NCI-H2171 treated with DMSO at 0.1 percent for 48 hours (cell line): ENCODE measurements around the gene AGPAT4.
"Not testable (repeated sequence)": the region's sequence is repeated elsewhere in the genome, so short reads cannot be mapped to it uniquely, and the experiment has no call there.

Source experiments
- DNase-seq: peaks from one replicate; lab custom pipeline; 2025; lab: John Stamatoyannopoulos, UW

Gene AGPAT4

DNA sequence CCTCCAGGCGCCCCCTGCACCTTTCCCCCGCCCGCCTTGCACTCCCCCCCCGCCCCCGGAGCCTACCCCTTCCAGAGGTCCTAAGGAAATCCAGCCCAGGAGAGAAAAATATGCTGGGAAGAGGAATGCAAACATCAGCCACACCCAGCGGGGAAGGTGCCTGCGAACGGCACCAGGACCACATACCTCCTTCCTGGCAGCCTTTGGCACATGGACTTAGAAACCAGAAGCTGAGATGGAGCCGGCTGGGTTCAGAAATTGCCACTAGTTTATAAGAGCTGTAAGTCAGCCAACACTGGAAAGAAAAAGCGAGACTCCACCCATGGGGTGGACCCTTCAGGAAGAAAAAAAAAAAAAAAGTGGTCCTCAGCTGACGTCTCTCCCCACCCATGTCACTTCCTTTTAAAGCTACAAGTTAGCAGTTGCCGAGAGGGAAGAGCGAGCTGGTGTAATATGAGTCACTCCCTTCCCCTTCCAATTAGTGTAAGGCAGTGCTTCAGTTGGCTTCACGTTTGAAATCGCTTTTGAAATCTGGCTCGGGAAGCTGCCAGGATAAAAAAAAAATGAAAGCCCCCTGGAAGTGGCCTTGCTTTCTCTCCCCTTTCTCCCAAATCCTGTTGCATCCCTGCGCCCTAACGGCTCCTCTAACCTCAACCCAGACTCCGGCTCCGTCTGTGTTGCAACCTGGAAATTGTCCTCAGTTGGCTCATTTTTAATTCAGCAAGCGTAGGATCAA lies at the start of gene AGPAT4:
Gene AGPAT4 (minus strand): TSS at position 310 of the 736 bp plus-strand sequence. CDS start 41,848 bp downstream, outside the sequence.
- peak; percentile 99 for DNase-seq

DNA sequence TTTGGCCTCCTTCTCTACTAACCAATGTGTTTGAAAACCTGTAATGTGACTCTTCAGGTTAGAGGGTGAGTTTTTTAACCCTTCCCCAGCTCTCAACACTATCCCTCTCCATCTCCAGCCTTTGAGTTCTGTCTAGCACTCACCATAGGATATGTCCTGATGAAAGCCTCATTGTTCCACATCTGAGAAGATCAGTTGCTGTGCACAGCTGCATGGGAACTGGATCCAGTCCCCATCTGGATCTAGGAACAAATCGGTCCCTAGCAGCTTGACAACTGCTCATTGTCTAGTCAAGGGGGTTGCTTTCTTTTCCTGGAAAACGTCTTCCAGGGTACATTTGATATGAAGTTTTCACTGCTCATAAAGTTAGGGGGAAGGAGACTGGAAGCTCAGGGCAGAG lies 45.4 kb upstream of the AGPAT4 start:
- no peak for DNase-seq

DNA sequence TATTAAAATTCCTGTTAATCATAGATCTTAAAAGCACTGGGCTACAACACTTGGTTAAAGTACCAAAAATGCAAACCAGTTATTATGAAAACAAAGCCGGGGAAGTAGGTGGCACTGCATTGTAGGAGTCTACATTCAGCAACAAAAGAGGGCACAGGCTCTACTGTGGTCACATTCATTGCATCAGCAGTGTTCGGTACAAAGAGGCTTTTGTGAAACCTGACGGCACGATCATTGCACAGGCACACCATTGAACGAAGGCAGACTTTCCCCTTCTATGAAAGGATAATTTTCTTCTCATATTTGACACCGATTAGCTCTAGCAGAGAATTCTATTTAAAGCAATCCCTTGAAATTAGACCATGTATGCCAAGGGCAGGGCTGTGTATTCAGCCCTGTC lies 44.6 kb upstream of the AGPAT4 start:
- DNase-seq, result no peak

DNA sequence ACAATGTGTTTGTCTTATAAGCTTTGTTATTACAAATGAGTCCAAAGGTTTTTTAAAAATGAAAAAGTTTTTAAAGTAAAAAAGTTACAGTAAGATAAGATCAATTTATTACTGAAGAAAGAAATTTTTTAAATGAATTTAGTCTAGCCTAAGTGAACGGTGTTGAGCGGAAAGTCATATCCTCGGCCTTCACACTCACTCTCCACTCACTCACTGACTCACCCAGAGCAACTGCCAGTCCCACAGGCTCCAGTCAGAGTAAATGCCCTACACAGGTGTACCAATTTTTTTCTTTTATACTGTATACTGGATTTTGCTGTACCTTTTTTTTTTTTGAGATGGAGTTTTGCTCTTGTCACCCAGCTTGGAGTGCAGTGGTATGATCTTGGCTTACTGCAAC lies 42.7 kb upstream of the AGPAT4 start:
- no peak for DNase-seq

- not testable (repeated sequence) for DNase-seq
Observed at GRCh38 chr6:161315246-161315917, 41.5 kb upstream of the AGPAT4 start.

DNA sequence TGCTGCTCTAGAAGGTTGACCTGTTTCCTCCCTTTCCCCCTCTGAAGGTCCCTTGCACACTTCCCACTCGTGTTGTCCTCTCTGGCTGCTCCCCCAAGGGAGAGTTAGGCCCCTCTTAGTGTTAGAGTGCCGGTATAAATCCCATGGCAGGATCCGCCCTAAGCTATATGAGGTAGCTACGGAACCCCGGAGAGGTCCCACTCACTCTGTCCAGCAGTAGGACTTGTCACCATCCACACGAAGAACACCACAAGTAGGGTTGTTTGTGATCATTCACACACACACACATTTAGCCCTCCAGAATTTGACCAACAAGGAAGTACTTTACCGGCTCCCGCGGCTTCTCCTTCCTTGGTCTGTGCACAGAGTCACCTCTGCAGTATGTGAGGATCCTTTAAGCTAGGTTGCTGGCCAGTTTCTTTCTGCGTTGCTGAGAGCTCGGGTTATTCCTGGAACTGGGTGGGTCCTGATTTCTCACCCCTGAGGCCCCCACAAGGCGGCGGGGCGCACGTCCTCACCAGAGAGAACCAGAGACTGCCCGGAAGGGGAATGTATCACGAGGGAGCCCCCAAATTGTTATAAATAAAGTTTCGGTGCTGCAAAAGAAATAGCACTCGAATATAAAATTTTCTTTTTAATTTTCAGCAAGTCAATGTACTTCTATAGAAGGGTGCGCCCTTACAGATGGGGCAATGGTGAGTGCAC lies 40.8 kb upstream of the AGPAT4 start:
- not testable (repeated sequence) for DNase-seq

- no peak for DNase-seq
Observed at GRCh38 chr6:161313940-161314509, 40.2 kb upstream of the AGPAT4 start.

DNA sequence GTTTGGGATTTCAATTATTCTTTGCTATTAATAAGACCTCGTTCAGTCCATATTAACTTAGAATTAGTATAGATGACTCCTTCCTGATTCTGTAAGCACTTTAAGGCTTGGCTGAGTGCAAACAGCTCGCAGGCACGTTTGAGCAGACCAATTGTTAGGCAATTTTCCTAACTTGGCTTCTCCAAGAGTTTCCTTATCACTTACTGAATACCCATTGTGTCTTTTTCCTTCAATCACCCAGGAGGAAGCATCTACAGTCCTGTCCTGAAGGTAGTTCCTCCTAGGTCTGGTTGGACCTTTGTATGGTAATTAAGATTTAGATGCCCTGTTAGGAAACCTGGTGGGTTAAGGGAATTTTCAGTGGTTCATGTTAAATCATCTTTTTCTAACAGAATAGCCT lies 39.6 kb upstream of the AGPAT4 start:
- DNase-seq, result not testable (repeated sequence)

- not testable (repeated sequence) for DNase-seq
Observed at GRCh38 chr6:161309774-161310173, 35.9 kb upstream of the AGPAT4 start.

DNA sequence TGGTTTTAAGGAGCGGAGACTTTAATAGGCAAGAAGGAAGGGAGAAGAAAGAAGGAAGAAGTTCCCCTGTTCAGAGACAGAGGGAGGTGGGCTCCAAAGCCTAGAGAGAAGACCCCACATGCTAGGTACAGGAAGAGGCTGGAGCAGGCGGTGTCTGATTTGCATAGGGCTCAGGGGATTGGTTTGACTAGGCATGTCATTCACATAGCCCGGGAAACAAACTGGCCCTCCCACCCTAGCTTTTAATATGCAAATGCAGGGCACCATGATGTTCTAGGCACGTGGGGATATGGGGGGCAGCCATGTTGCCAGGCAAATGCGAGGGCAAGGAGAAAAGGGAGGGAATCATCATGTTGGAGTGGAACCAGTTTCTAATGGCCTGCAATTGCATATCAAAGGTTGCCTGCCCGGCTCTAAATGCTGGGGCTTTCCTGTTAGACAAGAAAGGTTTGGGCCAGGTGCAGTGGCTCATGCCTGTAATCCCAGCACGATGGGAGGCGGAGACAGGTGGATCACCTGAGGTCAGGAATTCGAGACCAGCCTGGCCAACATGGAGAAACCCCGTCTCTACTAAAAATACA lies 34.3 kb upstream of the AGPAT4 start:
- DNase-seq, result no peak

- DNase-seq, result no peak
Observed at GRCh38 chr6:161305860-161306259, 32.0 kb upstream of the AGPAT4 start.

GRCh38 chr6:161303628-161304340 lies 29.9 kb upstream of the AGPAT4 start:
- no peak for DNase-seq

- DNase-seq, result no peak
Observed at GRCh38 chr6:161302949-161303348, 29.1 kb upstream of the AGPAT4 start.

DNA sequence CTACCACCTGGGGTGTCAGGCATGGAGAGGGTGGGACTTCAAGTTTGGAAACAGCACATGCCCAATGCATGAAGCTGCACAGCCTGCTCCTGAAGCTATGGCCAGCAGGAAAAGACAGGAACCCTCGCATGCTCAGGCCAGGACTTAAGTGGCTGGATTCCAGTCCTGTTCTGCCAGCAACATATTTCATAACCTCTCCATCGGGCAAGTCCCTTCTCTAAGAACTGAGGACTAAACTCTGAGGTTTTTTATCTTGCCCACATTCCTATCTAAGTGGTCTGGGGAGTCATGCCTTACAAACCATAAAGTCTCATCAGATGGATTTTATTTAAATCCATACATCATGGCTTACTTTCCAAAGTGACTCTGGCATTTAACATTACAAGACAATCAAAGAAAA lies 27.5 kb upstream of the AGPAT4 start:
- no peak for DNase-seq

- no peak for DNase-seq
Observed at GRCh38 chr6:161300823-161301222, 27.0 kb upstream of the AGPAT4 start.

DNA sequence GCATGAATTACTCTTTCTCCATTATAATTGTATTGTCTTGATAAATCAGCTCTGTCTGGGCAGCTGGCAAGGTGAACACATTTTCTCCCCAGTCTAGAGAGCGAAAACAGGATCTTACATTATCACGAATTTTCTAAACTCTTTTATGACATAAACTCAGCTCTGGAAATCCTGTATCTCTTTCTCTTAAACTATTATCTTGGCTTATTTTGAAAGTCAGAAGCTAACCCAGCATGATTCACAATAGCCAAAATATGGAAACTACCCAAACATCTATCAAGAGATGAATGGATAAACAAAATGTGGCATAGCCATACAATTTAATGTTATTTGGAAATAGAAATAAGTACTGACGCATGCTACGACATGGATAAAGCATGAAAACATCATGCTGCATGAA lies 25.9 kb upstream of the AGPAT4 start:
- DNase-seq, result no peak

- no peak for DNase-seq
Observed at GRCh38 chr6:161295784-161296183, 21.9 kb upstream of the AGPAT4 start.

GRCh38 chr6:161292650-161293281 lies 18.9 kb upstream of the AGPAT4 start:
- DNase-seq, result no peak

DNA sequence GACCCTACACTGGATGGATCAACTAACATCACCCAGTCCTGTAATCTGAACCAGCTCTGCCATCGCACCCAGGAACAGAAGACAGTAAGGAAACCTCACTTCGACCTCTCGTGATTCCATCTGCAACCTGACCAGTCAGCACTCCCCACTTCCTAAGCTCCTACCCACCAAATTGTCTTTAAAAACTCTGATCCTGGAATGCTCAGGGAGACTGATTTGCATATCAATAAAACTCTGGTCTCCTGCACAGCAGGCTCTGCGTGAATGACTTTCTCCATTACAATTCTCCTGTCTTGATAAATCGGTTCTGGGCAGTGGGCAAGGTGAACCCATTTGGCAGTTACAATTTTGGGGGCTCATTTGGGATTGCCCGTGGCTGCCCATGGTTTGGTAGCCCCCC lies 18.3 kb upstream of the AGPAT4 start:
- DNase-seq, result no peak

DNA sequence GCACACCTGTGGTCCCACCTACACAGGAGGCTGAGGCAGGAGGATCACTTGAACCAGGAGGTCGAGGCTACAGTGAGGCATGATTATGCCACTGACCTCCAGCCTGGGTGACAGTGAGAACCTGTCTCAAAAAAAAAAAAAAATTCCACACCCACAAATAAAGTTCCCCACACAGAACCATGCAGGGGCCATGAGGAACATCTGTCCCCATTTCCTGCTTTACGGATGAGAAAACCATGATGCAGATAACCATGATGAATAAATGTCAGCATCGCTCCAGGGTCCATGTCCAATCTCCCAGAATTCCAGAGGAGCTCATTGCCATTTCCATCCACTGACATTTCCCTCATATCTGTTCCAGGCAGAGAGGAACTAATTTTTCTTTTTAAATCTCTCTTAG lies 16.9 kb upstream of the AGPAT4 start:
- DNase-seq, result no peak

DNA sequence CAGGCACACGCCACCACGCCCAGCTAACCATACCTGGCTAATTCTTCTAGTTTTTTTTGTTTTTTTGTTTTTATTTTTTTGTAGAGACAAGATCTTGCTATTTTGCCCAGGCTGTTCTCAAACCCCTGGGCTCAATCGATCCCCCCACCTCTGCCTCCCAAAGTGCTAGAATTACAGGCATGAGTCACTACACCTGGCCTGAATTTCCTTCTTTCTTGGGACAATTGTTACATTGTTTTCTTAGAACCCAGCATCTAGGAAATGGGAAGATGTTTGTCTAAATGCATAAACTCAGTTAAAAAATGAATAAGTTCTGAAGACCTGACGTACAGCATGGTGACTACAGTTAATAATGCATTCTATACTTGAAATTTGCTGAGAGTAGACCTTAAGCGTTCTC lies 10.8 kb upstream of the AGPAT4 start:
- DNase-seq, result no peak
